Stomach smooth muscle (tissue), 2 donors: Measurements from ENCODE around the gene HMGXB3.
"Not testable (repeated sequence)": the region's sequence is repeated elsewhere in the genome, so short reads cannot be mapped to it uniquely, and the experiment has no call there.

Experiments used
- H3K27ac ChIP-seq: one replicate; pipeline ENCODE4 v1.7.0; 2013; ENCODE audit warnings: mild to moderate bottlenecking, low read length, inconsistent platforms
- H3K27me3 ChIP-seq, 2 donors: one replicate each; pipeline ENCODE4 v1.7.0; 2013; ENCODE audit warnings: low read length in 2 of 2; ENCODE audit not compliant: insufficient read depth in 2 of 2, control insufficient read depth in 1 of 2
- H3K36me3 ChIP-seq, 2 donors: one replicate each; pipeline ENCODE4 v1.7.0; 2013; ENCODE audit warnings: low read length in 2 of 2; ENCODE audit not compliant: control insufficient read depth in 2 of 2, insufficient read depth in 2 of 2
- H3K4me1 ChIP-seq: one replicate; pipeline ENCODE4 v1.7.0; 2013; ENCODE audit warnings: low read length; ENCODE audit not compliant: control insufficient read depth, insufficient read depth
- H3K4me3 ChIP-seq, 2 donors: one replicate each; pipeline ENCODE4 v1.7.0; 2013; ENCODE audit warnings: low read length in 2 of 2
- H3K9ac ChIP-seq, 2 donors: one replicate each; pipeline ENCODE4 v1.7.0; 2013; ENCODE audit warnings: low read length in 2 of 2, mild to moderate bottlenecking in 1 of 2
- H3K9me3 ChIP-seq, 2 donors: one replicate each; pipeline ENCODE4 v1.7.0; 2013; ENCODE audit warnings: low read length in 2 of 2; ENCODE audit not compliant: control insufficient read depth in 2 of 2
- donor health status: healthy.
- donor health status: Pancreatic carcinoma.

Gene HMGXB3

GRCh38 chr5:150078802-150079689 is 78.5 kb downstream of the HMGXB3 start:
- Histone ChIP-seq H3K4me1 (peaks cover 2% of the 10 kb centered on the region), H3K4me3 (no peak overlapping the region), H3K9ac (no peak overlapping the region), H3K36me3 (no peaks in the 10 kb centered on the region), H3K27ac (no peak overlapping the region), H3K27me3 (no peaks in the 10 kb centered on the region), H3K9me3 (no peaks in the 10 kb centered on the region)

GRCh38 chr5:150079909-150080461 is 79.4 kb downstream of the HMGXB3 start:
- Histone ChIP-seq H3K4me3 (no peak overlapping the region), H3K36me3 (no peaks in the 10 kb centered on the region), H3K9me3 (no peaks in the 10 kb centered on the region), H3K9ac (no peak overlapping the region), H3K4me1 (peaks cover 2% of the 10 kb centered on the region), H3K27ac (no peak overlapping the region), H3K27me3 (no peaks in the 10 kb centered on the region)

GRCh38 chr5:150080696-150081435 is 80.3 kb downstream of the HMGXB3 start:
- no peak overlapping the region for H3K4me3 ChIP-seq
- H3K9ac ChIP-seq: no peak overlapping the region
- no peaks in the 10 kb centered on the region for H3K36me3 ChIP-seq
- peaks cover 2% of the 10 kb centered on the region for H3K4me1 ChIP-seq
- H3K27me3 ChIP-seq: no peaks in the 10 kb centered on the region
- no peak overlapping the region for H3K27ac ChIP-seq
- H3K9me3 ChIP-seq: no peaks in the 10 kb centered on the region

- Histone ChIP-seq H3K36me3 (no peaks in the 10 kb centered on the region), H3K4me3 (no peak overlapping the region), H3K9ac (no peak overlapping the region), H3K9me3 (no peaks in the 10 kb centered on the region), H3K4me1 (peaks cover 2% of the 10 kb centered on the region), H3K27ac (no peak overlapping the region), H3K27me3 (no peaks in the 10 kb centered on the region)
Measured at GRCh38 chr5:150081541-150082283, 81.2 kb downstream of the HMGXB3 start.

- no peaks in the 10 kb centered on the region for H3K9me3 ChIP-seq
- H3K36me3 ChIP-seq: no peaks in the 10 kb centered on the region
- H3K4me3 ChIP-seq: peak overlapping the region in 1 of 2 donors; percentile 15
- no peak overlapping the region for H3K9ac ChIP-seq
- peaks cover 2% of the 10 kb centered on the region for H3K4me1 ChIP-seq
- no peak overlapping the region for H3K27ac ChIP-seq
- no peaks in the 10 kb centered on the region for H3K27me3 ChIP-seq
Measured at GRCh38 chr5:150082374-150082773, 81.8 kb downstream of the HMGXB3 start.

GRCh38 chr5:150082889-150083288 is 82.3 kb downstream of the HMGXB3 start:
- H3K36me3 ChIP-seq: no peaks in the 10 kb centered on the region
- no peaks in the 10 kb centered on the region for H3K9me3 ChIP-seq
- H3K27ac ChIP-seq: no peak overlapping the region
- H3K4me3 ChIP-seq: peak overlapping the region in 1 of 2 donors; percentile 15
- no peaks in the 10 kb centered on the region for H3K27me3 ChIP-seq
- H3K4me1 ChIP-seq: peaks cover 2% of the 10 kb centered on the region
- H3K9ac ChIP-seq: no peak overlapping the region

GRCh38 chr5:150084754-150085153 is 84.2 kb downstream of the HMGXB3 start:
- not testable (repeated sequence) for H3K9me3 ChIP-seq, H3K27ac ChIP-seq, H3K4me3 ChIP-seq, H3K4me1 ChIP-seq, H3K27me3 ChIP-seq, H3K9ac ChIP-seq, H3K36me3 ChIP-seq

- Histone ChIP-seq H3K4me3 (peak overlapping the region; percentile 11 to 44), H3K9ac (no peak overlapping the region), H3K27ac (no peak overlapping the region), H3K9me3 (peaks cover 0 to 2% of the 10 kb centered on the region in 2 donors), H3K27me3 (no peaks in the 10 kb centered on the region), H3K4me1 (no peaks in the 10 kb centered on the region), H3K36me3 (no peaks in the 10 kb centered on the region)
Measured at GRCh38 chr5:150085191-150085912, 84.8 kb downstream of the HMGXB3 start.

GRCh38 chr5:150085950-150086715 is 85.6 kb downstream of the HMGXB3 start, which contains the start of gene CSF1R:
TSS of gene CSF1R (minus strand) at chr5:150086554. CDS start at chr5:150086427, 127 bp downstream.
- H3K9ac ChIP-seq: no peak within 1 kb of the TSS
- H3K4me1 ChIP-seq: no peaks in the 10 kb centered on the region
- no peaks in the 10 kb centered on the region for H3K36me3 ChIP-seq
- H3K27me3 ChIP-seq: no peaks in the 10 kb centered on the region
- H3K4me3 ChIP-seq: peak within 1 kb of the TSS; percentile 11 to 44
- H3K27ac ChIP-seq: no peak within 1 kb of the TSS
- H3K9me3 ChIP-seq: peaks cover 0 to 2% of the 10 kb centered on the region in 2 donors
